Jurkat, Clone E6-1 (cell line): Measurements from ENCODE around the gene NPTX2.
A peak's percentile ranks its signal among the peaks of the same experiment; 100 is the strongest.

ENCODE experiments used
- DNase-seq: peaks from one replicate; pipeline ENCODE4 v3.0.0-alpha.2; 2011; ENCODE audit warnings: low read depth, low spot score
- H3K4me3 ChIP-seq: 2 replicates; pipeline ENCODE4 v1.5.1; 2011; ENCODE audit warnings: mild to moderate bottlenecking, low read length, control low read depth, moderate library complexity

Gene NPTX2

DNA sequence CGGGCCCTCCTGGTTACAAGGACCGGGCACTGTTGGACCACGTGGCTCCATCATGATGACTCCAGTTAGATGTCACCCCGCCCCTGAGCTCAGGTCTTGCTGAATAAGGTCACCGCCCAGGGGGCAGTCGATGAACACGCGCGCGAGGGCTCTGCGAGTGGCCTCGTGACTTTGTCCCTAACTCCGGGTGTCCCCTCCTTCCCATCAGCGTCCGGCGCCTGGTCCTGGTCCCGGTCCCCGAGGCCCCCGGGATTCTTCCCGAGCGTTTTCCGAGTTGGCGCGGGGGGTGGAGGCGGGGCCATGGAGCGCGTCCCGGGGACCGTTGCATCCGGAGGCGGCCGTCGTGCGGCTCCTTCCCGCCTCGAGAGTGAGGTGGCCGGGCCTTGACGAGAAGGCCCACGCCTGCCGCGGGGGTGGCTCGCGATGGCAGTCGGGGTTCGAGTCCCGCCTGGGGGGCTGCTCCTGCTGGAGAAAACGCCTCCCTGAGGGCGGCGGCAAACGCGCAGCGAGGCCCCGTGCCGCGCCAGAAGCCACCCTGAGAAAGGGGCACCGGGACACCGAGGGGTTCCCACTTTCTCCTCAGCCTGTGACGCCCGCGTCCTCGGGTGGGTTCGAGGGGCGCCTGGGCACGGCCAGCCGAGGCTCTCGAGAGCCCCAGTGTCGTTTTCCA lies 569 bp upstream of the NPTX2 start:
- no peak overlapping the region for H3K4me3 ChIP-seq
- no peak for DNase-seq

DNA sequence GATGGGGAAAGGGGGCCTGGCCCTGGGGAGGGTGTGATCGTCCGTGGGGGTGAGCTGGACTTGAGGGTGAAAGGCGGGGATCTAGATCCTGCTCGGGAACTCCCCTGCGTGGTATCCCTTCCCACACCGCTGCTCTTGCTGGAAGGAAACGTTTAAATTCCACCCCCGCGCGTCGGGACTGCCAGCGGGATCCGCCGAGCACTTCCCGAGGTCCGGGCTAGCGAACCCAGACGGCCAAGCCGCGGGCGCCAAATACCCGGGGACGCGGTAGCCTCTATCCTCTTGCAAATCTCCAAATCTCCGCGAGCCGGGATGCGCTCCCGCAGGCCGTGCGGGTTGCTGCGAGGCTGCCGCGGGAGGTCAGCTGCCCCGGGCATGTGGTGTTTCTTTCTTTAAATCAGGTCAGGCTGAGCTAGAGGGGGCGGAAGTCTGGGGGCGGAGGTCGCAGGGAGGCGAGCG lies 904 bp downstream of the NPTX2 start:
- no peak overlapping the region for H3K4me3 ChIP-seq
- DNase-seq, result no peak

DNA sequence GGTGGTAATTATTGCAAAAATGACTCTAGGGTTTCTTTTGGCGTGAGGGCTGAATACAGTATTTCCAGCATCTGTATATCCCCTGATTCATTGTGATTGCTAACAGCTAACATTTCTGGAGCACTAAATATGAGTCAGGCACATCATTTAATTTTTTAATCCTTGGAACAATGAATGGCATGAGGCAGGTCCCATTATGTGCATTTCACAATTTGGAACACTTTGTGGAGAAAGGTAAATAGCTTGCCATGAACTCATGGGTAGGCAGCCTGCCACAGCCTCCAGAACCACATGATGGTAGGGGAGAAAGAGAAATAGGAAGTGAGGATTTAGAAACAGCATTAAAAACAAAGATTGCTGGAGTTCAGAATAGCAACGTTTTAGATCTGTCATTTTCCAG lies 1.7 kb downstream of the NPTX2 start:
- no peak overlapping the region for H3K4me3 ChIP-seq
- no peak for DNase-seq

DNA sequence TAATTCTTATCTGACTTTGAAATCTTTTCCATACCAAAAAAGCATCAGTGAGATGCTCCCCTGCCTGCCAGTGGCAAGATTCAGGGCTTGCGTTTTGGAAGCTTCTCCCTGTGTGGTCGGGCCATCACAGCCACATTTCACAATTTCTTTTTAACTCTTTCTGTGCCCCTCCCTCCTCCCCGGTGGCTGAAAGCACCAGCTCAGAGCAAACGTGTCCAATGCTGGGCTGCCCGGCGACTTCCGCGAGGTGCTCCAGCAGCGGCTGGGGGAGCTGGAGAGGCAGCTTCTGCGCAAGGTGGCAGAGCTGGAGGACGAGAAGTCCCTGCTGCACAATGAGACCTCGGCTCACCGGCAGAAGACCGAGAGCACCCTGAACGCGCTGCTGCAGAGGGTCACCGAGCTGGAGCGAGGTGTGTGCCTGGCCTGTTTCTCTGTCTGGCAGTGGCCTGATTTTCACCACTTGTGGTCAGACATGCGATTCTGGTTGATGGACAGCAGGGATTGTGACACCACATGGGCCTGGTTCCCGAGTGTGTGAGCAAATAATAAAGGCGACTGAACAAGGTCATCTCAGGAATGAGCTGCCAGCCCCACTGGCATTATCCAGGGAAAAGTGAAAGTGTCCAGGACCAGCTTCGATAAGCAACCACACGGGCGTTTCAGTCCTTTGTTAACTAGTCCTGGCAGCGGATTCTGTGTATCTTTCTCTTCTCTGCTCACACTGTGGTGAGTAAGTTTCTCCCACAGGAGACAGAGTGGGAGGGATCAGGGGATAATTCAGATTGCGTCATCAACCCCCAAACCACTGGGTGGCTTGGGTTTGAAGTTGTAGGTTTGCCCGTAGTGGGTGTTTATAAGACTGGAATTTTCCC lies 2.6 kb downstream of the NPTX2 start:
- peak overlapping the region; percentile 18 for H3K4me3 ChIP-seq
- no peak for DNase-seq

DNA sequence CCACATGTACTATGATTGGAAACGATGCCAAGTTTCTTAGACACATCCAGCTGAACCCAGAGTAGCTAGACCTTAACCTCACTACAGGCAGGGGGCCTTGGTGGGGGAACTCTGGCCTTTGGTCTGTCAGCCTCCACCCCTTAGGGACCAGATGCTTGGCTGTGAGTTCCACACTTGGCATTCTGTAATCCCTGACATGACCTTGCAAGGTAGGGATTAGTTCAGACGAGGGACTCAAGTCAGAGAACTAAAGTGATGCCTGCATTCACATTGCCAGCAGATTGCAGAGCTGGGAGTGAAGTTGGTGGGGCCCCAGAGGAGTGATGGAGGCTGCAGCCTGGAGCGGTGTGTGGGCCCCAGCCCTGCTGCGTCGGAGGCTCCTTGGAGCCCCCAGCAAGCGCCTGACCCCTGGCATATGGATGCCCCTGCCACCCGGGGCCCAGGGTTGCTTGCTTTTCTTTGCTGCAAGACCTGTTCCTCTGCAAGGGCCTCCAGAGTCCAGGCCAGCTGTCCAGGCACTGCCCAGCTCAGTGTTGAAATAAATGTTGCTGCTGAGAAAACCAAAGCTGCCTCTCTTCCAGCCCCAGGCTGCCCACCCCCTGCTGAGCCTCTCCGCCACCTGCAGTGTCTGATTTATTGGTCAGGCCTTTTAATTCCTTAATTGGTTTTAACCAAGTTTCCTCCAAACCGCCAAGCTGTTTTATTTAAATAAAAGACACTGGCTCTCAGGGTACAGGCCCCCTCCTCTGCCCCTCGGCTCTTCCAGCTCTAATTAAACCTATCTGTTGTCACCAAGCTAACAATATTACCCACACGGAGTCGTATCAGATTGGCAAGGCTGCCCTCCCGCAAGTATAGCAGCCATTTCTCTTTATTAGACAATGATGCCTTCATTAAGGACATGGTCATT lies 4.7 kb downstream of the NPTX2 start:
- no peak overlapping the region for H3K4me3 ChIP-seq
- no peak for DNase-seq

DNA sequence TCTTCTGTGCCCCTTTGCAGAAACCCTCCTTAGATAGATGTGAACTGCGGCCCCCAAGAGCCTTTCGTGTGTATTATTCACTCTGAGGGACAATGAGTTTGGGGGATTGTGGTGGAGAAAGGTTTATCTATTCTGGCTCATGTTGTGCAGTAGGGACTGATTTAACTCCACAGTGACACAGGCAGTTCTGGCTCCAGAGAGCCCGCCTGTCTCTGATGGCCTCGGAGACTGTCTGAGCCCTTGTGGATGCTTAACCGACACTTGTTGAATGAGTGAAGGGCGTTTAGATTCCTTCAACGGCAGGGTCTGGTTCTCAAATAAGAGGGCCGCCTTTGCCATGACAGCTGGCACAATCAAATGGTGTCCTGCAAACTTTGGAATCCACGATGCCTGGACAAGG lies 5.8 kb downstream of the NPTX2 start:
- no peak overlapping the region for H3K4me3 ChIP-seq
- DNase-seq, result no peak

DNA sequence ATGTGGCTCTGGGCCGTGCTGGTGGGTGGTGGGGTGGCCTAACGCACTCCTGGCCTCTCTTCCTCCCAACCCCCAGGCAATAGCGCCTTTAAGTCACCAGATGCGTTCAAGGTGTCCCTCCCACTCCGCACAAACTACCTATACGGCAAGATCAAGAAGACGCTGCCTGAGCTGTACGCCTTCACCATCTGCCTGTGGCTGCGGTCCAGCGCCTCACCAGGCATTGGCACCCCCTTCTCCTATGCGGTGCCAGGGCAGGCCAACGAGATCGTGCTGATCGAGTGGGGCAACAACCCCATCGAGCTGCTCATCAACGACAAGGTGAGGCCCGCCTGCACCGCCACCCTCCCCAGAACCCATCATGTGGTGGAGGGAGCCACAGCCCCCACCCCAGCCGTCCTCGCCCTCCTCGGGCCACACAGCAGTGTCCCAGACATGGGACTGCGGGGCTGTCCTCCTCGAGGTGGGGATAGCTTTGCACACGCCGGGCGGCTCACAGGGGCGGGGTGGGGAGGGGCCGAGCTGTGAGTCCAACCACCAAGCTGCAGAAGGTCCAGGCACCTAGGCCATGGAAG lies 7.8 kb downstream of the NPTX2 start:
- DNase-seq, result no peak
- no peak overlapping the region for H3K4me3 ChIP-seq

DNA sequence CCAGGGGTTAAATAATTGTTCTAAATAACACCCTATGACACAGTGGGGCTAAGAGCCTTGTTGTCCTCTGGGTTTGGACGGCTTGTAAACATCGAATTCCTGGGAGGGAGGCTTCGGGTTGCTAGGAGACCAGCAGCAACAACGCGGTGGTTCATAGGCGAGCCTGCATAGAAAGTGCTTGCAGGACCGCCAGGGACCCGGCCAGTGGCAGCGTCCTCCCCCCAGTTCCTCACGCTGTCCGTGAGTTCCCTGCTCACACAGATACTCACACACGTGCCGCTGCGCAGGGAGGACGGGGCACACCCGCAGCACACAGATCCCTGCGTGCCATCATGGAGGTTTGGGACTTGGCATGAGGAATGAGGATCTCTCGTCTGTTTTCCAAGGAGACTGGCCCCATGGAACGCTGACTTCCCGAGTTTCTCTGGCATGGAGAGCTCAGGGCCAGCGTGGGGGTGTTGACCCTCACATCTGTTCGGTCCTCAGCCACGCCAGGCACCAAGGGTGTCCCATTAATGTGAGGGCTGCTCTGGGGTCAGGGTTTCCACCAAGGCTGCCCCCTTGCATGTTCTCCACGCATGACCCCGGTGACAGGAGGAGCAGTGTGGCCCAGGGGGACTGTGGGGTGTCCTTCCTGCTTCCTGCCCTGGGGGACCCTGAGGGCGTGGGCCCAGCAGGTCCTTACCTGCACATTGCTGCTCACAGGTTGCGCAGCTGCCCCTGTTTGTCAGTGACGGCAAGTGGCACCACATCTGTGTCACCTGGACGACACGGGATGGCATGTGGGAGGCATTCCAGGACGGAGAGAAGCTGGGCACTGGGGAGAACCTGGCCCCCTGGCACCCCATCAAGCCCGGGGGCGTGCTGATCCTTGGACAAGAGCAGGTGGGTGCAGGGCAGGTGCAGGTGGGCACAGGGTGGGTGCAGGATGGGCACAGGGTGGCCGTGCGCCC lies 9.7 kb downstream of the NPTX2 start:
- no peak overlapping the region for H3K4me3 ChIP-seq
- DNase-seq, result no peak

DNA sequence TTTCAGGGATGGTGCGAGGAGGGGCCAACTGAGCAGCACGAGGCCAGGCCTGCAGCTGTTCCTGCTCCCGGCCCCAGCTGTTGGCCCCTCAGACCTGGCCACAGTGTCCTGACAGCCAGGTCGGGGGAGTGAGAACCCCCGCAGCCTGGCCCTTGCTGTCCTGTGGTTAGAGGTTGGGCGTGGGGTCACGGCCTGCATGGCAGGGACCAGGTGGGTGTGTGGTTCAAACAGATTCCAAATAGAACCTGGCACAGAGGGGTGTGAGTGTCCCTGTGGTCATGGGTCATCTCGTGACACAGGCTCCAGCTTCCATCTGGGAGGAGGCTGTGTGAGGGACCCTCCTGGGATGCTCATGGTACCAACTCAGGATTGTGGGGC lies 10.3 kb downstream of the NPTX2 start:
- DNase-seq, result no peak
- no peak overlapping the region for H3K4me3 ChIP-seq

DNA sequence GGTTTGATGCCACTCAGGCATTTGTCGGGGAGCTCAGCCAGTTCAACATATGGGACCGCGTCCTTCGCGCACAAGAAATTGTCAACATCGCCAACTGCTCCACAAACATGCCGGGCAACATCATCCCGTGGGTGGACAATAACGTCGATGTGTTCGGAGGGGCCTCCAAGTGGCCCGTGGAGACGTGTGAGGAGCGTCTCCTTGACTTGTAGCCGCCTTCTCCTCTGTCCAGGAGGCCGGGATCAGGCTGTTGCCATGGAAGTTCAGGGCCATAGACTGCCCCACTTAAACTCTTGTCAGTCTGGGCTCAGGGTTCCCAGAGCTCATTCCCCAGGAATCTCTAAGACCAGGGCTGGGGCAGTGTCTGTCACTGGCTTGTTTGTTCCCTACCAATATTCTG lies 11.3 kb downstream of the NPTX2 start:
- peak overlapping the region; percentile 32; the same call in 1 of the 2 replicates for H3K4me3 ChIP-seq
- DNase-seq, result no peak

DNA sequence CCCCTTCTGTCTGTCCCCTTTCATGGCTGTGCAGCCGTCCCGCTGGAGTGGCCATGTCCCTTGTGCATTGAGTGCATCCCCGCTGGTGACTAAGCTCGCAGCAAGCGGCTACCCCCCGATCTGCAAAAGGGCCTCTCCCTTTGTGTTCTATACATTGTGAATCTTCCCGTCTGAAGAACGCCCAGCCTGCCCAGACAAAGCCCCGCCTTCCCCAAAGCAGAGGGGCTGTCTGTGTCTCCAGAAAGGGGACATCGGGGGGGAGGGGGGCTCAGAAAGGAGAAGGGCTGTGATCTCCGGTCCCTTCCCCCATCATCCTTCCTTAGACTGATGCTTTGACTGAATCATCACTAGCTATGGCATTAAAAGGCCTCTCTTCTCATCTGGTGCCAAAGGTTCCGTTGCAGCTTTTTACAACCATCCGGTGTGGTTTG lies 11.9 kb downstream of the NPTX2 start:
- DNase-seq, result peak; percentile 88
- peak overlapping the region; percentile 32 for H3K4me3 ChIP-seq

DNA sequence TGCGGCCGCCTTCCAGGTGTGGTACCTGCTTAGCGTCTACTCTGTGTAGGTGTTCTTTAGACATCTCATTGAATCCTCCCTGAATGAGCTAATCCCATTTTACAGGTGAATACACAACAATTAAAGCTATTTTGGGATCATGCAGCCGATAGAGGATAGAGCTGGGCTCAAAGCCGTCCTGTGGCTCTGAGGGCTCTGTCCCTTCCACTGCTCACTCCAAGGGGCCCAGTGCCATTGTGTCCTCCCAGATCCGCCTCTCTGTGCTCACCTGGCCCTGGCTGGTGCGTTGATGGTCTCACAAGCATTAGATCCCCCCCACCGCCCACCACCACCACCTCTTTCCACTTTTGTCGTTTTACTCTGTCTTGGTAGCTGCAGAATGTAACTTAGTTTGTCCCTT lies 13.1 kb downstream of the NPTX2 start:
- H3K4me3 ChIP-seq, result no peak overlapping the region
- no peak for DNase-seq

DNA sequence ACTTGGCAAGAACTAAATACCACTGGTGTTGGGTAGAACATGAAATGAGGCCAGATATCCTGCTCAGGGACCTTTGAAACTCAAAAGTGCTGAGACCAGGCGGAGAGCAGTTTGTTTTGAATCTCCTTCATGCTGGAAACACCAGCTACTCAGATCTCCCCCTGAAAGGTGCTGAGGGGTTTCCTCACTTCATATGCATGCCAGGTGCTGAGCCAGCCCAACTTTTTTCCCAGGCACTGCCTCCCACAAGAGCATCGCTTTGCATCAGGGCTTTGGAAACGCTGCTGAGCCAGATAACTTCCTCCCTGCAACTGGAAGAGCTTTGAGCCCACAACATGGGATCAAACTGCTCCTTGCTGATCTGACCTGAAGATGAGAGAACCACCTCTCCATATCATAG lies 13.7 kb downstream of the NPTX2 start:
- no peak overlapping the region for H3K4me3 ChIP-seq
- DNase-seq, result no peak

DNA sequence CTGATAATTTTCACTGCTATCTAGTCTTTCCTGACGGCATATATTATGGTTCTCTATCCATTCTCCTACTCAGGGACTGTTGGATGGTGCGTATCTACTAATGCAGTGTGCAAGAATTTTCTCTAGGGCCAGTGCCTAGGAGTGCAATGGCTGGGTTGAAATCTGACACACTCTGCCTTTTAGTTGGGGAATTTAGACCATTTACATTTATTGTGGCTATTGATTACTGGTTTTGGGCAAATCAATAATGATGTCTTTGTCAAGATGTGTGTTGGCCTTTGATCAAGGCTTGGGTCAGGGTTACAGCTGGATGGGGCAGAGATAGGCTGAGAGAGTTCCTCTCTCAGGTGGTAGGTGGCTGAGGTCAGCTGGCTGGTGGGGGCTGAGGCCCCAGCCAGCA lies 21.8 kb downstream of the NPTX2 start:
- DNase-seq, result no peak
- H3K4me3 ChIP-seq, result no peak overlapping the region

DNA sequence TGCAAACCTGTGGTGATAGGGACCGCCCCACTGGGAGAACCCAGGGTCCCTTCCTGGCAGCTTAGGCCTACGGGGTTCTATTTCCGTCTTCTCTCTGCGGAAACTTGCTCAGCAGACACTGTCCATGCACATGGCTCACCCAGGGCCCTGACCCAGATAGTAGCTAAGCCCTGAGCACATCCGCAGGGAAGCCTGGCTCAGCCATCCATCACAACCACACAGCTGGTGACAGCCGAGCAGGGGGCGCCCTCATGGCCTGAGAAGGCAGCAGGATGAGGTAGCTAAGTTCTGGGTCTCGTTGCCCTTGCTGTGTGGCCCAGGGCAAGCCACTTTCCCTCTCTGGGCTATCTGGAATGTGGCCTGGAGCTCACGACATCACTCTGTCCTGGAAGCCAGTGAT lies 23.3 kb downstream of the NPTX2 start:
- no peak overlapping the region for H3K4me3 ChIP-seq
- no peak for DNase-seq

DNA sequence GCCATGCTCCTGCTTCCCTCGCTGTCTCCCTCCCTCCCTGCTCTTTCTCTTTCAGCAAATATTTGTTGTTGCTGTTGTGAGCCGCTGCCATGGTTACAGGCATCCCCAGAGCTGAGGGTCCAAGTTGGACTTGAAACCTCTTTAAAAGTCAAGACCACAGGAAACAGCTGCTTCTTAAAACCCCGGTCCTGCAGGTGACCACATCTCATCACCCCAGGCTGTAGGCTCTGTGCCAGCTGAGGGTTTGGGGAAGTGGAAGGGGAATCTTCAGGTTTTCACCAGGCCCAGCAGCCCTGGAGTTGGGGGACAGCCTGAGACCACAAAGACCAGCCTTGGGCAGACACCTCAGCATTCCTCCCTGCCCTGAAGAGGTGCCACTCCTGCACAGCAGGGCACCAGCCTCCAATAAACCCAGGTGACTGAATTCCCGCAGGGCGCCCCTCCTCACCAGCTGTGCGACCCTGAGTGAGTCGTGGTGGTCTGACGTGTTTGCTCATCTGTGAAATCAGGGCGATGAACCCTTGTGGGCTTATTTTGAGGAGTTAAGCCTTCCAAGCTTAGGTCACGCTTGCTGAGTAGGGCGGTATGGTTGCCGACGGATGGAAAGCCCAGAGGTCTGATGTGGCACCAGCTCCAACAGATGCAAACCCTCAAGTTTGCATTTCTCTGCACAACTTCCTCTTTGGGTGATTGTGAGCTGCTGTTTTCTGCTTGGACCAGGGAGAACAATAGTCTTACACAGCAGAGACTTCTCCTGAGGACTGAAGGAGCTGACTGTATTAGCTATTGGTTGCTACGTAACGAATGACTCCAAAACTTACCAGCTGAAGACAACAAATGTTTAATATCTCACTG lies 24.8 kb downstream of the NPTX2 start:
- DNase-seq, result peak; percentile 54
- H3K4me3 ChIP-seq, result no peak overlapping the region

DNA sequence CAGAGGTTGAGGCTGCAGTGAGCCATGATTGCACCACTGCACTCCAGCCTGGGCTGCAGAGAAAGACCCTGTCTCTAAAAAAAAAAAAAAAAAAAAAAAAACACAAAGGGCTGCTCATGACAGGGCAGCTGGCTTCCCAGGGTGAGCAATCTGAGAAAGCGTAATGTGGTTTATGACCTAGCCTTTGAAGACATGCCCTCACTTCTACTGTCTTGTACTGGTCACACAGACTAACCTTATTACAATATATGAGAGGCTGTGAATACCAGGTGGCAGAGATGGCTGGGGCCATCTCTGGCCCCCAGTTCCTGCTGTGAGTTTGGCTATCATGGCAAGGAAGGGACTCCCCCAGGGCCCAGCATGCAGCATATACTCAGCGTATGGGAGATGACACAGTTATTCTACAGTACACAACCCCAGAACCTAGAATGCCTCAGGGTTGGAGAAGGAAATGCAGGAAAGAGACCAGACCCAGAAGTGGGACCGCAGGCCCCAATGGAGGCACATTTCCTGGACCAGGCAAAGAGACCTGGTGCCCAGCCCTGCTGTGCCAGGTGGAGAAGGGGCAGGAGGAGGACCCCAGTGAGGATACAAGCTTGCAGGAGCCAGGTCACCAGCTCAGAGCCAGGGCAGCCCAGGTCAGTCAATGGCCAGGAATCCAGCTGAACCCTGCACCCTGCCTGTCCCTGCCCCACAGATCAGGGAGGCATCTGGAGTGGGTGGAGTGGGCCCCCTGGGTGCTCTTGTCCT lies 26.3 kb downstream of the NPTX2 start:
- no peak overlapping the region for H3K4me3 ChIP-seq
- no peak for DNase-seq
